SW480 (cell line): ENCODE measurements around the gene UBXN11.
"Not testable (repeated sequence)": the region's sequence is repeated elsewhere in the genome, so short reads cannot be mapped to it uniquely, and the experiment has no call there.

Experiments used
- DNase-seq: peaks from one replicate; pipeline ENCODE4 v3.0.0-alpha.2; 2016; ENCODE audit warnings: low spot score

UBXN11 gene

GRCh38 chr1:26336477-26337205 lies 30.2 kb upstream of the UBXN11 start:
- peak; percentile 96 for DNase-seq

- no peak for DNase-seq
Measured at GRCh38 chr1:26335774-26336476, 29.5 kb upstream of the UBXN11 start.

- not testable (repeated sequence) for DNase-seq
Measured at GRCh38 chr1:26333312-26333711, 26.9 kb upstream of the UBXN11 start.

- DNase-seq = no peak
Measured at GRCh38 chr1:26330276-26330675, 23.8 kb upstream of the UBXN11 start.

- DNase-seq = not testable (repeated sequence)
Measured at GRCh38 chr1:26329380-26329779, 22.9 kb upstream of the UBXN11 start.

- DNase-seq = no peak
Measured at GRCh38 chr1:26328597-26328996, 22.2 kb upstream of the UBXN11 start.

- DNase-seq = peak; percentile 46
Measured at GRCh38 chr1:26327956-26328362, 21.5 kb upstream of the UBXN11 start.

GRCh38 chr1:26324550-26324949 lies 18.1 kb upstream of the UBXN11 start:
- DNase-seq = no peak

- no peak for DNase-seq
Measured at GRCh38 chr1:26323382-26323781, 16.9 kb upstream of the UBXN11 start.

- DNase-seq = no peak
Measured at GRCh38 chr1:26322042-26322331, 15.6 kb upstream of the UBXN11 start.

GRCh38 chr1:26321315-26322041 lies 15.0 kb upstream of the UBXN11 start:
- peak; percentile 46 for DNase-seq

- DNase-seq = no peak
Measured at GRCh38 chr1:26320896-26321295, 14.5 kb upstream of the UBXN11 start.

- no peak for DNase-seq
Measured at GRCh38 chr1:26318338-26319064, 12.1 kb upstream of the UBXN11 start.

- no peak for DNase-seq
Measured at GRCh38 chr1:26317612-26318337, 11.3 kb upstream of the UBXN11 start, which contains the start of gene CD52. CD52 (plus strand) TSS chr1:26317958; CDS start chr1:26318018, 60 bp downstream.

GRCh38 chr1:26317146-26317545 lies 10.7 kb upstream of the UBXN11 start:
- DNase-seq = no peak

- no peak for DNase-seq
Measured at GRCh38 chr1:26315874-26316850, 9.7 kb upstream of the UBXN11 start.

- no peak for DNase-seq
Measured at GRCh38 chr1:26314501-26314900, 8.1 kb upstream of the UBXN11 start.

GRCh38 chr1:26307966-26308899 lies 1.8 kb upstream of the UBXN11 start:
- DNase-seq = not testable (repeated sequence)

GRCh38 chr1:26307363-26307781 lies 936 bp upstream of the UBXN11 start:
- DNase-seq = no peak
